GM23338 (cell line): ENCODE measurements around the gene GPR101. TPM values are rescaled to one million over a fixed set of nuclear protein-coding genes. Genes with fewer than 3 reads are reported as not detected.

Source experiments
- ATAC-seq: fragments of 200-7000 bp; cut with Tn5 transposase; 3 replicates; pipeline ENCODE4 v1.9.1; 2020
- DNase-seq: peaks from one replicate; pipeline ENCODE4 v3.0.0-alpha.2; 2015; ENCODE audit warnings: low spot score
- H2AFZ ChIP-seq: fragments of 200-600 bp; sonication (generic); 2 replicates; pipeline ENCODE4 v1.8.0; 2016; ENCODE audit warnings: antibody characterized with exemption, mild to moderate bottlenecking, moderate library complexity
- H3F3A ChIP-seq: fragments of 200-600 bp; sonication (generic); replicated peaks from 2 replicates; pipeline ENCODE4 v1.8.0; 2017; ENCODE audit warnings: antibody characterized with exemption, mixed run types, low read depth
- H3K27ac ChIP-seq: fragments of 200-600 bp; sonication (generic); 2 replicates; pipeline ENCODE4 v1.6.1; 2016; ENCODE audit warnings: low read depth
- H3K27me3 ChIP-seq: fragments of 200-600 bp; sonication (generic); 2 replicates; pipeline ENCODE4 v1.8.0; 2016; ENCODE audit warnings: mild to moderate bottlenecking, mixed run types, moderate library complexity; ENCODE audit not compliant: insufficient read depth
- H3K36me3 ChIP-seq: fragments of 200-600 bp; sonication (generic); 2 replicates; pipeline ENCODE4 v1.8.0; 2016; ENCODE audit warnings: mild to moderate bottlenecking; ENCODE audit not compliant: insufficient read depth
- H3K4me1 ChIP-seq: fragments of 200-600 bp; sonication (generic); 2 replicates; pipeline ENCODE4 v1.8.0; 2016; ENCODE audit warnings: mild to moderate bottlenecking, moderate library complexity; ENCODE audit not compliant: insufficient read depth
- H3K4me2 ChIP-seq: fragments of 200-600 bp; sonication (generic); 2 replicates; pipeline ENCODE4 v1.7.1; 2017; ENCODE audit warnings: mixed run types
- H3K4me3 ChIP-seq: fragments of 200-600 bp; sonication (generic); 2 replicates; pipeline ENCODE4 v1.6.1; 2016; ENCODE audit warnings: mixed run types
- H3K79me2 ChIP-seq: fragments of 200-600 bp; sonication (generic); replicated peaks from 2 replicates; pipeline ENCODE4 v1.8.0; 2017; ENCODE audit warnings: mild to moderate bottlenecking; ENCODE audit not compliant: insufficient read depth
- H3K9me2 ChIP-seq: fragments of 200-600 bp; sonication (generic); 2 replicates; pipeline ENCODE4 v1.8.0; 2017; ENCODE audit not compliant: insufficient read depth
- H4K20me1 ChIP-seq: fragments of 200-600 bp; sonication (generic); replicated peaks from 2 replicates; pipeline ENCODE4 v1.8.0; 2017; ENCODE audit warnings: mild to moderate bottlenecking; ENCODE audit not compliant: insufficient read depth
- H3K27ac Mint-ChIP-seq: 2 replicates; pipeline ENCODE4 v1.8.0; 2020; ENCODE audit warnings: inconsistent platforms, mild to moderate bottlenecking, moderate library complexity, mixed read lengths
- H3K27me3 Mint-ChIP-seq: 3 replicates; pipeline ENCODE4 v1.8.0; 2022; ENCODE audit warnings: low read depth, mild to moderate bottlenecking, moderate library complexity, mixed read lengths, inconsistent platforms; ENCODE audit not compliant: insufficient read depth, poor library complexity
- H3K36me3 Mint-ChIP-seq: 3 replicates; pipeline ENCODE4 v1.8.0; 2021; ENCODE audit warnings: low read depth, mild to moderate bottlenecking, inconsistent platforms, moderate library complexity, mixed read lengths
- H3K4me1 Mint-ChIP-seq: 3 replicates; pipeline ENCODE4 v1.8.0; 2020; ENCODE audit warnings: mild to moderate bottlenecking, inconsistent platforms, mixed read lengths
- H3K4me3 Mint-ChIP-seq: 3 replicates; pipeline ENCODE4 v1.8.0; 2021; ENCODE audit warnings: moderate library complexity, mild to moderate bottlenecking, inconsistent platforms, mixed read lengths
- H3K9me3 Mint-ChIP-seq: 3 replicates; pipeline ENCODE4 v1.8.0; 2020; ENCODE audit warnings: moderate library complexity, mild to moderate bottlenecking, inconsistent platforms, mixed read lengths
- CREB1 ChIP-seq: fragments of 250-450 bp; sonication (Bioruptor Pico); IDR thresholded peaks from 2 replicates; pipeline ENCODE4 v1.5.0; 2020; ENCODE audit warnings: low read depth, mild to moderate bottlenecking, moderate library complexity
- CTCF ChIP-seq, 2 experiments: fragments of 200-600 bp in 1 of 2; sonication (generic) in 1 of 2; conservative IDR thresholded peaks; 2 replicates each; pipeline versions ENCODE4 v1.5.1 to v1.6.1; 2016 to 2017; ENCODE audit warnings: antibody characterized with exemption in 2 of 2, low read depth in 2 of 2, mild to moderate bottlenecking in 2 of 2, moderate library complexity in 1 of 2
- EZH2 ChIP-seq: fragments of 200-600 bp; sonication (generic); IDR thresholded peaks from one replicate; pipeline ENCODE4 v1.8.0; 2017; ENCODE audit warnings: antibody characterized with exemption, mild to moderate bottlenecking, low read depth; ENCODE audit not compliant: unreplicated experiment
- EZH2phosphoT487 ChIP-seq: fragments of 200-600 bp; sonication (generic); IDR thresholded peaks from one replicate; pipeline ENCODE4 v1.8.1; 2018; ENCODE audit warnings: antibody characterized with exemption; ENCODE audit not compliant: unreplicated experiment
- JUNB ChIP-seq: IDR thresholded peaks from one replicate; pipeline ENCODE4 v1.6.1; 2016; ENCODE audit warnings: antibody characterized with exemption; ENCODE audit not compliant: unreplicated experiment
- NANOG ChIP-seq: IDR thresholded peaks from 2 replicates; pipeline ENCODE4 v1.6.1; 2016; ENCODE audit warnings: antibody characterized with exemption, borderline replicate concordance
- POLR2AphosphoS5 ChIP-seq: IDR thresholded peaks from 2 replicates; pipeline ENCODE4 v1.6.1; 2016; ENCODE audit warnings: antibody characterized with exemption, low read depth
- ZNF114 ChIP-seq: fragments of 250-450 bp; sonication (Bioruptor Pico); IDR thresholded peaks from 2 replicates; pipeline ENCODE4 v1.5.0; 2020; ENCODE audit warnings: mild to moderate bottlenecking, moderate library complexity
- ZNF331 ChIP-seq: fragments of 250-450 bp; sonication (Bioruptor Pico); IDR thresholded peaks from 2 replicates; pipeline ENCODE4 v1.5.0; 2020; ENCODE audit warnings: low read depth, mild to moderate bottlenecking, moderate library complexity
- polyA plus RNA-seq: library from polyadenylated mRNA; unstranded; fragments of >200 nt; fragmentation: Nextera tagmentation; extraction: Ambion mirVana; gene quantifications from 2 replicates; pipeline ENCODE4 v1.2.1, GENCODE V29; 2016
- total RNA-seq: library from RNA; depleted of rRNA; stranded (reverse); fragments of >200 nt; shearing (Covaris generic); gene quantifications from 2 replicates; pipeline ENCODE4 v1.2.3, GENCODE V29; 2014
- TF ChIP-seq, protein P1 (sequence below): IDR thresholded peaks from one replicate; pipeline ENCODE4 v1.6.1; 2018; ENCODE audit warnings: antibody characterized with exemption; ENCODE audit not compliant: unreplicated experiment
- TF ChIP-seq, protein P2 (sequence below): fragments of 250-450 bp; sonication (Bioruptor Pico); IDR thresholded peaks from 2 replicates; pipeline ENCODE4 v1.5.0; 2020; ENCODE audit warnings: mild to moderate bottlenecking, moderate library complexity

The GPR101 gene
- total and polyA plus RNA-seq, 2 experiments from 2014 or later, result not detected

- TF ChIP-seq CREB1 (CRISPR knock-in tag), result no peak
- no peak for TF ChIP-seq EZH2phosphoT487
- TF ChIP-seq, protein P1, sequence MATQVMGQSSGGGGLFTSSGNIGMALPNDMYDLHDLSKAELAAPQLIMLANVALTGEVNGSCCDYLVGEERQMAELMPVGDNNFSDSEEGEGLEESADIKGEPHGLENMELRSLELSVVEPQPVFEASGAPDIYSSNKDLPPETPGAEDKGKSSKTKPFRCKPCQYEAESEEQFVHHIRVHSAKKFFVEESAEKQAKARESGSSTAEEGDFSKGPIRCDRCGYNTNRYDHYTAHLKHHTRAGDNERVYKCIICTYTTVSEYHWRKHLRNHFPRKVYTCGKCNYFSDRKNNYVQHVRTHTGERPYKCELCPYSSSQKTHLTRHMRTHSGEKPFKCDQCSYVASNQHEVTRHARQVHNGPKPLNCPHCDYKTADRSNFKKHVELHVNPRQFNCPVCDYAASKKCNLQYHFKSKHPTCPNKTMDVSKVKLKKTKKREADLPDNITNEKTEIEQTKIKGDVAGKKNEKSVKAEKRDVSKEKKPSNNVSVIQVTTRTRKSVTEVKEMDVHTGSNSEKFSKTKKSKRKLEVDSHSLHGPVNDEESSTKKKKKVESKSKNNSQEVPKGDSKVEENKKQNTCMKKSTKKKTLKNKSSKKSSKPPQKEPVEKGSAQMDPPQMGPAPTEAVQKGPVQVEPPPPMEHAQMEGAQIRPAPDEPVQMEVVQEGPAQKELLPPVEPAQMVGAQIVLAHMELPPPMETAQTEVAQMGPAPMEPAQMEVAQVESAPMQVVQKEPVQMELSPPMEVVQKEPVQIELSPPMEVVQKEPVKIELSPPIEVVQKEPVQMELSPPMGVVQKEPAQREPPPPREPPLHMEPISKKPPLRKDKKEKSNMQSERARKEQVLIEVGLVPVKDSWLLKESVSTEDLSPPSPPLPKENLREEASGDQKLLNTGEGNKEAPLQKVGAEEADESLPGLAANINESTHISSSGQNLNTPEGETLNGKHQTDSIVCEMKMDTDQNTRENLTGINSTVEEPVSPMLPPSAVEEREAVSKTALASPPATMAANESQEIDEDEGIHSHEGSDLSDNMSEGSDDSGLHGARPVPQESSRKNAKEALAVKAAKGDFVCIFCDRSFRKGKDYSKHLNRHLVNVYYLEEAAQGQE, result no peak
Measured at GRCh38 chrX:137081239-137081638, 47.4 kb upstream of the GPR101 start (continued).

DNA sequence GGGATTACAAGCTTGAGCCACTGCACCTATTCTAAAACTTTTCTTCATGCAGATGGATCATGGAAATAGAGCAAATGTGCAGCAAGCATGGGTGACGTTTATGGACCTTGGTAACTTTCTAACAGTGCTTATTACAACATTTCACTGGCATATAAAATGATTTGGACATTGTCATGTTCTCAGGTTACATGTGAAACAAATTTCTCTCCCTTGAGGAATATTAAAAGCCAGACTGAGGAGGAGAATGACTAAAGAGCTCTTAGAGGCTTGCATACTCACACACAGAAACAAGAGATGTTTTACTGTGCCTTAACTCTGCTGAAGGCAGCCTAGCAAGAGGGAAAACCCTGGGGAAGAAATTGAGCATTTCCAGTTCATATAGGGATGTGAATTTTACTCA, 38.6 kb upstream of the GPR101 start:
- Mint-ChIP-seq H3K4me3 (no peak overlapping the region), H3K27ac (no peak overlapping the region), H3K27me3 (no peaks in the 10 kb centered on the region), H3K9me3 (no peaks in the 10 kb centered on the region), H3K4me1 (peaks cover 3% of the 10 kb centered on the region; the same call in 2 of the 3 replicates), H3K36me3 (no peaks in the 10 kb centered on the region)
- H3K4me1 ChIP-seq, result no peaks in the 10 kb centered on the region
- H4K20me1 ChIP-seq, result no peaks in the 10 kb centered on the region
- no peaks in the 10 kb centered on the region for H3K36me3 ChIP-seq
- H3K79me2 ChIP-seq, result no peaks in the 10 kb centered on the region
- H3F3A ChIP-seq, result no peaks in the 10 kb centered on the region
- H3K27ac ChIP-seq, result no peak overlapping the region
- ATAC-seq (no peak), DNase-seq (no peak)
- H3K9me2 ChIP-seq, result no peaks in the 10 kb centered on the region
- TF ChIP-seq POLR2AphosphoS5, result no peak
- no peak for TF ChIP-seq ZNF331 (CRISPR knock-in tag)
- TF ChIP-seq CTCF (conservative IDR thresholded peaks at IDR 0.05; ENCODE audit: low read depth in 2 of 2), result no peak
- TF ChIP-seq NANOG, result no peak
- no peak for TF ChIP-seq EZH2phosphoT487
- TF ChIP-seq, protein P2, sequence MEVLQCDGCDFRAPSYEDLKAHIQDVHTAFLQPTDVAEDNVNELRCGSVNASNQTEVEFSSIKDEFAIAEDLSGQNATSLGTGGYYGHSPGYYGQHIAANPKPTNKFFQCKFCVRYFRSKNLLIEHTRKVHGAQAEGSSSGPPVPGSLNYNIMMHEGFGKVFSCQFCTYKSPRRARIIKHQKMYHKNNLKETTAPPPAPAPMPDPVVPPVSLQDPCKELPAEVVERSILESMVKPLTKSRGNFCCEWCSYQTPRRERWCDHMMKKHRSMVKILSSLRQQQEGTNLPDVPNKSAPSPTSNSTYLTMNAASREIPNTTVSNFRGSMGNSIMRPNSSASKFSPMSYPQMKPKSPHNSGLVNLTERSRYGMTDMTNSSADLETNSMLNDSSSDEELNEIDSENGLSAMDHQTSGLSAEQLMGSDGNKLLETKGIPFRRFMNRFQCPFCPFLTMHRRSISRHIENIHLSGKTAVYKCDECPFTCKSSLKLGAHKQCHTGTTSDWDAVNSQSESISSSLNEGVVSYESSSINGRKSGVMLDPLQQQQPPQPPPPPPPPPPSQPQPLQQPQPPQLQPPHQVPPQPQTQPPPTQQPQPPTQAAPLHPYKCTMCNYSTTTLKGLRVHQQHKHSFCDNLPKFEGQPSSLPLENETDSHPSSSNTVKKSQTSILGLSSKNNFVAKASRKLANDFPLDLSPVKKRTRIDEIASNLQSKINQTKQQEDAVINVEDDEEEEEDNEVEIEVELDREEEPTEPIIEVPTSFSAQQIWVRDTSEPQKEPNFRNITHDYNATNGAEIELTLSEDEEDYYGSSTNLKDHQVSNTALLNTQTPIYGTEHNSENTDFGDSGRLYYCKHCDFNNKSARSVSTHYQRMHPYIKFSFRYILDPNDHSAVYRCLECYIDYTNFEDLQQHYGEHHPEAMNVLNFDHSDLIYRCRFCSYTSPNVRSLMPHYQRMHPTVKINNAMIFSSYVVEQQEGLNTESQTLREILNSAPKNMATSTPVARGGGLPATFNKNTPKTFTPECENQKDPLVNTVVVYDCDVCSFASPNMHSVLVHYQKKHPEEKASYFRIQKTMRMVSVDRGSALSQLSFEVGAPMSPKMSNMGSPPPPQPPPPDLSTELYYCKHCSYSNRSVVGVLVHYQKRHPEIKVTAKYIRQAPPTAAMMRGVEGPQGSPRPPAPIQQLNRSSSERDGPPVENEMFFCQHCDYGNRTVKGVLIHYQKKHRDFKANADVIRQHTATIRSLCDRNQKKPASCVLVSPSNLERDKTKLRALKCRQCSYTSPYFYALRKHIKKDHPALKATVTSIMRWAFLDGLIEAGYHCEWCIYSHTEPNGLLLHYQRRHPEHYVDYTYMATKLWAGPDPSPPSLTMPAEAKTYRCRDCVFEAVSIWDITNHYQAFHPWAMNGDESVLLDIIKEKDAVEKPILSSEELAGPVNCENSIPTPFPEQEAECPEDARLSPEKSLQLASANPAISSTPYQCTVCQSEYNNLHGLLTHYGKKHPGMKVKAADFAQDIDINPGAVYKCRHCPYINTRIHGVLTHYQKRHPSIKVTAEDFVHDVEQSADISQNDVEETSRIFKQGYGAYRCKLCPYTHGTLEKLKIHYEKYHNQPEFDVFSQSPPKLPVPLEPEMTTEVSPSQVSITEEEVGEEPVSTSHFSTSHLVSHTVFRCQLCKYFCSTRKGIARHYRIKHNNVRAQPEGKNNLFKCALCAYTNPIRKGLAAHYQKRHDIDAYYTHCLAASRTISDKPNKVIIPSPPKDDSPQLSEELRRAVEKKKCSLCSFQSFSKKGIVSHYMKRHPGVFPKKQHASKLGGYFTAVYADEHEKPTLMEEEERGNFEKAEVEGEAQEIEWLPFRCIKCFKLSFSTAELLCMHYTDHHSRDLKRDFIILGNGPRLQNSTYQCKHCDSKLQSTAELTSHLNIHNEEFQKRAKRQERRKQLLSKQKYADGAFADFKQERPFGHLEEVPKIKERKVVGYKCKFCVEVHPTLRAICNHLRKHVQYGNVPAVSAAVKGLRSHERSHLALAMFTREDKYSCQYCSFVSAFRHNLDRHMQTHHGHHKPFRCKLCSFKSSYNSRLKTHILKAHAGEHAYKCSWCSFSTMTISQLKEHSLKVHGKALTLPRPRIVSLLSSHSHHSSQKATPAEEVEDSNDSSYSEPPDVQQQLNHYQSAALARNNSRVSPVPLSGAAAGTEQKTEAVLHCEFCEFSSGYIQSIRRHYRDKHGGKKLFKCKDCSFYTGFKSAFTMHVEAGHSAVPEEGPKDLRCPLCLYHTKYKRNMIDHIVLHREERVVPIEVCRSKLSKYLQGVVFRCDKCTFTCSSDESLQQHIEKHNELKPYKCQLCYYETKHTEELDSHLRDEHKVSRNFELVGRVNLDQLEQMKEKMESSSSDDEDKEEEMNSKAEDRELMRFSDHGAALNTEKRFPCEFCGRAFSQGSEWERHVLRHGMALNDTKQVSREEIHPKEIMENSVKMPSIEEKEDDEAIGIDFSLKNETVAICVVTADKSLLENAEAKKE (CRISPR knock-in tag), result no peak
- TF ChIP-seq ZNF114 (CRISPR knock-in tag), result no peak
- TF ChIP-seq JUNB, result no peak
- TF ChIP-seq EZH2, result no peak
- no peak overlapping the region for H3K4me2 ChIP-seq
- no peaks in the 10 kb centered on the region for H3K27me3 ChIP-seq
- no peak overlapping the region for H2AFZ ChIP-seq
- H3K4me3 ChIP-seq, result no peak overlapping the region
